GM20000 (cell line): ENCODE measurements around the gene KLF15.

ENCODE experiments used
- DNase-seq: peaks from one replicate; pipeline ENCODE4 v3.0.0; 2012; ENCODE audit warnings: low spot score
- CTCF ChIP-seq: IDR thresholded peaks from 2 replicates; pipeline ENCODE4 v1.5.1; 2012; ENCODE audit warnings: mild to moderate bottlenecking, control low read depth; ENCODE audit errors: extremely low read depth, missing control alignments

KLF15 gene

GRCh38 chr3:126394179-126394976 is 37.2 kb upstream of the KLF15 start, which contains the start of gene CFAP100:
CFAP100 (plus strand) TSS chr3:126394909; CDS start chr3:126396001, 1,092 bp downstream.
- DNase-seq, result no peak
- TF ChIP-seq CTCF, result no peak

GRCh38 chr3:126393563-126393962 is 36.4 kb upstream of the KLF15 start:
- TF ChIP-seq CTCF, result no peak
- no peak for DNase-seq

- no peak for TF ChIP-seq CTCF
- no peak for DNase-seq
Observed at GRCh38 chr3:126392246-126392645, 35.0 kb upstream of the KLF15 start.

GRCh38 chr3:126391631-126392030 is 34.4 kb upstream of the KLF15 start:
- no peak for DNase-seq
- no peak for TF ChIP-seq CTCF

- TF ChIP-seq CTCF, result no peak
- no peak for DNase-seq
Observed at GRCh38 chr3:126390751-126391150, 33.5 kb upstream of the KLF15 start.

- TF ChIP-seq CTCF, result no peak
- no peak for DNase-seq
Observed at GRCh38 chr3:126390201-126390600, 33.0 kb upstream of the KLF15 start.

- DNase-seq, result no peak
- no peak for TF ChIP-seq CTCF
Observed at GRCh38 chr3:126389794-126390146, 32.6 kb upstream of the KLF15 start.
